HT1080 (cell line): ENCODE results near the gene CDK15. TPM values are rescaled to one million over a fixed set of nuclear protein-coding genes. Genes with fewer than 3 reads are reported as not detected.

Experiments used
- DNase-seq: peaks from one replicate; pipeline ENCODE4 v3.0.0-alpha.2; 2015; ENCODE audit warnings: low read depth
- total RNA-seq: library from RNA; depleted of rRNA; stranded (reverse); fragments of >200 nt; shearing (Covaris generic); gene quantifications from 2 replicates; pipeline ENCODE4 v1.2.3, GENCODE V29; 2014

Gene CDK15
- total RNA-seq, 1 experiment from 2014 or later, result 0.72 TPM

DNA sequence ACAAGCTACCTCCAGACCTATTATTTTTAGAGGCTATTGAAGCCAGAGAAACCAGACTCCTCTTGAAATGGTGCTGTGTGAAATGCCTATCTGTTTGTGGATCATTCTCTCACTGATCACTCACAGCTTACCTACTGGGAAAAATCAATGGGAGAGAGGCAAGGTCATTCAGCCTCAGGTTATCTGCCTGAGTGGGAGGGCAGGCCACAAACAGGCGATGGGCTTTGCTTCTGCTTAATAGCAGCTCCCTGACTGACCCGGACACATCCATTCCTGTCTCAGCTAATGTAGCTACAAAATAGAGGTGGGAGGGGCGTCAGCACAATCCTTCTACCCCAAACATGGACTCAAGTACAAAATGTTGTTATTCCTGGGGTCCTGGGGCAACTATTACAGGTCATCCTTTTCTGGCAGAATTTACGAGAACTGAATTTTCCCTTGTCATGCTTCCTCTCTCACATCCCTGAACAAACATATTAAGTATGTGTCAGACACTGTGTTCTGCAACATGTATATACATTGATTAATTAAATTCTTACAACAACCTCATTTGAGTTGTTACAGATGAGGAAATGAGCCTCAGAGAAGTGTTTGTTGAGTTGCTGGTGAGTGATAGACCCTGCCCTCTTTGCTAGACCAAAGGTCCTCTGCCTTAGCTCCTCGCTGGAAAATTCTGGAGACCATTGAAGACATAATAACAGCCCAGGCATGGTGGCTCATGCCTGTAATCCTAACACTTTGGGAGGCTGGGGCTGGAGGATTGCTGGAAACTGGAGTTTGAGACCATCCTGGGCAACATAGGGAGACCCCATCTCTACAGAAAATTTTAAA is 60.5 kb downstream of the CDK15 start:
- DNase-seq, result no peak

DNA sequence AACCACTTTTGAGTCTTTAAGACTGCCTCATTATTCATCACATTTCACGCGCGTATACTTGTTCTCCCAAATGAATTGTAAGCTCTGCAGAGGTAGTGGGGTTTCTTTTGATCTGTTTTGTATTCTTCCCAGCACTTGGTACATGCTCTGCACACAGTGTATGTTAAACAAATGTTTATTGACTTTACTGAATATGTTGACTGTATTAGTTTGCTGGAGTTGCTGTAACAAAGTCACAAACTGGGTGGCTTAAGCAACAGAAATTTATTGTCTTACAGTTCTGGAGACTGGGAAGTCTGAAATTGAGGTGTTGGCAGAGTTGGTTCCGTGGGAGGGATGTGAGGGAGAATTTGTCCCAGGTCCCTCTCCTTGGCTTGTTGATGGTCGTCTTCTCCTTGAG is 65.1 kb downstream of the CDK15 start:
- DNase-seq, result no peak

DNA sequence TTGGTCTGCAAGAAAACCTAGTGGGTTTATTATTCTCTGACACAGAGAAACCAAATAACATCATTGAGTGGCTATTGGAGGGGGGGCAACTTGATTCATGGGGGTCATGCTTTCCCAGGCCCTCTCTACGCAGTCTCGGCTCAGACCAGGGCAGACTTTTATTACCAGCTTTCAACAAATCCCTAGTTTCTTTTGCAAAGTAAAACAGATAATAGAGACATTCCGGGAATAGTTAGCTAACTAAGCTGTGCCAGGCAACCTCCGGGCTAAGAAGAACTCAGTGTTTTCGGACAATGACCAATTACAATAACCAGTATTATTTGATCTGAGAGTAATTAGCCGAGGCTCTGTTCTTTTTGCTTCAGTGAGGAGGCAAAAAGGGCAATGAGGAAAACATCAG is 66.3 kb downstream of the CDK15 start:
- no peak for DNase-seq

DNA sequence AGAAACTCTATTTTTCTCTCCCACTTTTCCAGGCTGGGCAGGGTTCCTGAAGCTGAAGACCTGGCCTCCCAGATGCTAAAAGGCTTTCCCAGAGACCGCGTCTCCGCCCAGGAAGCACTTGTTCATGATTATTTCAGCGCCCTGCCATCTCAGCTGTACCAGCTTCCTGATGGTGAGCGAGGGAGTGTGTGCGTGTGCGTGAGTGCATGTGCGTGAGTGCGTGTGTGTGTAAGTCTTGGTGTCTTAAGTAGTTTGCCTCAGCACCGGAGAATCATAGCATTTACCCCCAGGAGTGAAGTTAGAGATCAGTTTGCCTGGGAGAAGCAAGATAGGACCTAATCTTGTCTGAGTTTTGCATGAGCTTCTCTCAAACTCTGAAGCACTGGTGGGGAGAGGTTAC is 73.7 kb downstream of the CDK15 start:
- peak; percentile 17 for DNase-seq

DNA sequence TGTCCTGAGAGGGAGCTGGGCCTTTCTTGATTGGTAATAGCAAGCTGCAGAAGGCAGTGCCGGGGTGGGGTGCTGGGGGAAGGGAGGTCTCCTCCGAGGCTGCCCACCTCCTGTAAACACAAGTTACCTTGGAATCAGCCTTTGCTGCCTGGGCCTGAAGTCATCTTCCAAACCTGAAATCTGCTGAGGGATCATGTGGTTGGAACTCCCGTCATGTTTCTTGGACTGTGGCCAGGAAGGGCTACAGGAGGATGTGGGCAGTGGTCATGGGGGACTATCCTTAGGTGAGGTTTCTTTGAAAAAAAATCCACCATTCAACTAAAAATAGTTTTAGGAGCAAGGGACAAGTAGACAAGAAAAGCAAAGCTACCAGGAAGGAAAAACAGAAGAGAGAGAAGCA is 74.2 kb downstream of the CDK15 start:
- DNase-seq, result peak; percentile 68

DNA sequence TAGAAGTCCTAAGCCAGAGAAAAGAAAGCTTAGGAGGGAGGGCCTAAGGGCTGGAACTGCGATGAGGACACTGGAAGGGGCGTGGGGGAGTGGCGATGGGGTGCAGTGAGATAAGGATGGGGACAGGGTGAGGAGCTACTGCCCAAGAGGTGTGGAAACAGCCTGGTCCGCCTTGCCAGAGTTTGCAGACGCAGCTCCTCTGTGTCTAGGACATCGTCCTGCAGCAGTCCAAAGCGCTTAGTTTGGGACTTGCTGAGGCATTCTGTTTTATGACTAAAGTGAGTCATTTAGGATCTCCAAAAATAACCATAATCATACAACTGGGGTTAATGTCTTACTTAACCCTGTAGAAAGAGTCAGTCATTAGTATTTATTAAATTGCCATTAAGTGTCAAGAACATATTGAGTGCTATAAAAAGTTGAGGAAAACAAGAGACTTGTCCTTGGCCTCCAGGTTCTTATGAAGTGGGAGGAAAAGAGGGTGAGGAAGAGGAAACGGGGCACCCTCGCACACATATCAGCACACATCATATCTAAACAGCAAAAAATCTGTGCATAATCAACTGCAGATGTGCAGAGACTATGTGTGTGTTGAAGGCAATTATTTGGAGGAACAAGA is 74.8 kb downstream of the CDK15 start:
- DNase-seq, result no peak

DNA sequence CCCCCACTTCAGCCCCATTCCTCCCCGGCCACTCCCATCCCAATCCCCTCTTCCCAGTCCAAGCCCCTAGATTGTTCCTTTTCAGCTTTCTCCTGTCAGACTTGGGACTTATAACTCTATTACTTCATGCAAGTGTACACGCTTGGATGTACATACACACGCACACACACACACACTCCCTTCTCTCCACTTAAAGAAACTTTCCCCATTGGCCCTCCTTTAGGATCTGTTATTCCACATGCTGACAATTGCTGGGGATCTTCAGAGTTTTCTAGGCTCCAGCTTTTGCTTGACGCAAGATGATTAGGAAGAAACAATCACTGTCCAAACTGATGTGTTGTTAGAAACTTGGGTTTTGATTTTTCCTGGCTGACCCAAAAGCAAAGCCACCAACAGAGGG is 75.4 kb downstream of the CDK15 start:
- no peak for DNase-seq

DNA sequence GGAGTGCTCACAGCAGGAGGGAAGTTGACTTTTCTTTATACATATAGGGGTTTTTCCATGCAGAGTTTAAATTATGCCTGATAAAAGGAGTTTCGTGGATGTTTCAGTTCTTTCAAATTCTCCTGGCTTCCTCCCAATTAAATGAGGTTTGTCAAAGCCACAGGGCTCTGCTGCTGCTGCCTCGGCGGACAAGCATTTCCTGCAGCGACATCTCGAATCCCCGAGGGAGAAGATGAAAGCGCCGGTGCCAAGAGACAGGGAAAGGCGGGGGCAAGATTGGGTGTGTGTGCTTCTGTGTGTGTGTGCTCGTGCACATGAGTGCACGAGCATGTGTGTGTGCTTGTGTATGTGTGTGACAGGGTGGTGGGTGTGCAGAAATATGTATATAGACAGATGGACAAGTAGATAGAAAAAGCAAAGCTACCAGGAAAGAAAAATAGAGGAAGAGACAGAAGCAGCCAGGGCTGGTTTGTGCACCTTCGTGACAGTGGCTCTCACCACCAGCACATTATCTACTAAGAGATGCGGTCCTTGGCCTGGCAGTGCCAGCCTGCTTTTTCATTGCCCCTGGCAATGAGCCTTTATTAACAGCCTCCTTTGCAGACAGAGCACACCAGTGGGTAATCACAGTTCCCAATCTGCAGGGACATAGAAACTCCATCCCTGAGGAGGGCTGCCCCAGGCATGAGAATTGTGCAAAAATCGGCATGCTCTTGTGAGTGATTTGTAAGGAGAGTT is 76.2 kb downstream of the CDK15 start:
- peak; percentile 57 for DNase-seq

DNA sequence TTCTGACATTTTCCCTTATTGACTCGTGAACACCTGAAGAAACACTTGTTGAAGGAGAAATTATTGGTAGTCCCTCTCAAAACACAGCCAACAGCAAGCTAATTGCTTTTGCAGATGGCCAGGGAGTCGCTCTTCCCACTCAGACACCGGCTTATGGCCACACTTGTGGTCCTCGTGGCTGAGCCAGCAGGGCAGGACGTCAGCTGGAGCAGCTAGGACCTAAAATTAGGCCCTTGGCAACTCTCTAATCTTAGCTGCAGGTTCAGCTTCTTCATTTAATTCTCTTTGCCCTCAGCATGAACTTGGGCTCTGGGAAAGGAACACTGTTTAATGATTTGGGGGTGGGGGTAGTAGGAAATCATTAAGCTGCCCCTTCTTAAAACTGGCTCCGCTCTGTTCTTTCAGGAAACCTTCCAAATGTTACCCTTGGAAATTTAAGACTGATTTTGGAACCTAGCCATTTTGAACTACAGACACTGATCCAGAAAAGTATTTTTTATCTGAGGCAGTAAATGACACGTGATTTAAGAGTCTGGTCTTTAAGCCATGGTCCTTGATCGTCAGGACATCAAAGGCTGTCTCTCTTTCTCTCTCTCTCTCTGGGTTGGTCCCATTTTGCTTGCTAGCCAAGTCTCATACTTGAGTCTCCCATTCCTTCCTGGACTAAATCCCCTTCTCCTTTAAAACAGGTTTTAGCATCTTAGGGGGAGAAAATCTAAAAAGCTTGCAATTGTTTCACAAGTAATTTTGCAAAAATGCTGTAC is 77.5 kb downstream of the CDK15 start:
- no peak for DNase-seq

DNA sequence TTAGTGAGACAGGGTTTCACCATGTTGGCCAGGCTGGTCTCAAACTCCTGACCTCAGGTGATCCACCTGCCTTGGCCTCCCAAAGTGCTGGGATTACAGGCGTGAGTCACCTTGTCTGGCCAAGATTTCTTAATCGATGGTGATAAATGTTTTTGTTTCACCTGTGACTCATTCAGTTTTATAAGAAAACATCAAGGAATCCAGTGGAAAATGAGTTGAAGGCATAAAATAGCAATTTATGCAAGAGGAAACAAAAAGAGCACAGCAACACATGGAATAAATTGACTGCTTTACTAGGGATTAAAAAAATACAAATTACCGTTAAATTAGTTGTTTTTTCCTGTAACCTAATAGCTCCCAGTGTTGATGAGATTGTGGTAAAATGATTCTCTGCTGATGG is 80.2 kb downstream of the CDK15 start:
- DNase-seq, result peak; percentile 54

DNA sequence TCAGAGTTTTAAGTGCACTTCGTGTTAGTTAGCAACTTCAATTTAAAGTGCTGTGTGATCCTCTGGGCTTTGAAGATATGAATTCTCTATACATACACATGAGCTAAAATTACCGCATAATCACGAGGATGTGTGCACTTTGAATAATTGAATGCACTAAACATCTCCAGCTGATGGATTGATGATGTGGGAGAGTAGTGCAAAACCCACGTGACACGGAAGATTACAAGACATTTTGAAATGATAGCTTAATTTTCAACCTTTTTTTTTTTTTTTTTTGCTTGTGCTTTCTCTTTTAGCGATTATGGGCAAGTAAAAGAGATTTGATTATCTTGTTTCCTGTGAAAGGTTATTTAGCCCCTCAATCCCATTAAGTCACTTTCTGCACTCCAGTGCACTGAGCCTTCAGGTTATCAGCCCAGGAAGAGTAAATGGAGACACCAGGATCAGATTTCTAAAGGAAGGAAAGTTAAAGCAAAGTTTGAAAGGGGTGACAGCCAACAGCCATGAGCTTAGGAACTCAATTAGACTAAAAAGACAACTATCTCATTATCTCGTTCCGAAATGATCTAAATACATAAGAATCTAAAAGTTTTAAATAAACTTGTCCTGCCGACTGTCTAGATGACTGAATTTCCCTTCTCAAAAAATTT is 81.6 kb downstream of the CDK15 start:
- no peak for DNase-seq

DNA sequence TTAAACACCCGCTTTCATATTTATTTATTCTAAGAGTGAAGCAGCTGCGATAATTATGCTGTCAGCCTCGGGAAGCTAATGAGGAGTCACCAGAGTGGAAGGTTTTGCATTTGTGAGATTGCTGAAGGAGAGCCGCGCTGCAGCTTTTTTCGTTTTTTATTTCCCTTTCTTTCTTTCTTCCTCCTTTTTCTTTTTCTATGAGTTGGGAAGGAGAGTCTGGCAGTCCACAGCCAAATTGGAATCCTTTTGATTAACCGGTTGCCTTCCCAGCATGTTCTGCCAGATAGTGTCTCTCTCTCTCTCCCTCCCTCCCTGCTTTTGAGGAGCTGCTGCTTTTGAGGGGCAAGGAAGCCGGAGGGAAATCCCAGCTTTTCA is 82.1 kb downstream of the CDK15 start:
- DNase-seq, result no peak

DNA sequence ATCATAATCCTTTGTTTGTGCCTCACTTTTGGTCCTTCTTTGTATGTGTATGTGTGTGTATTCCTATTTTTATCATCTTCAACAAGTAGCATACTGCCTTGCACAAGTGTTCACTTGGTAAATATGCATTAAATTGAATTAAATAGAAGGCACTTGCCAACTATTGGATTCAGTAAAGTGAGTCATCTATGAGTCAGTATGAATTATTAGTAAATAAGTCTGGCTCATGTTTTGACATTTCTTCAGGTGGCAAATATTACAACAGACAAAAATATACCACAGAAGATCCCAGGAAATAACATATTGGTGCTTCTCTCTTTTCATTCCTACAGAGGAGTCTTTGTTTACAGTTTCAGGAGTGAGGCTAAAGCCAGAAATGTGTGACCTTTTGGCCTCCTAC is 84.1 kb downstream of the CDK15 start:
- no peak for DNase-seq

DNA sequence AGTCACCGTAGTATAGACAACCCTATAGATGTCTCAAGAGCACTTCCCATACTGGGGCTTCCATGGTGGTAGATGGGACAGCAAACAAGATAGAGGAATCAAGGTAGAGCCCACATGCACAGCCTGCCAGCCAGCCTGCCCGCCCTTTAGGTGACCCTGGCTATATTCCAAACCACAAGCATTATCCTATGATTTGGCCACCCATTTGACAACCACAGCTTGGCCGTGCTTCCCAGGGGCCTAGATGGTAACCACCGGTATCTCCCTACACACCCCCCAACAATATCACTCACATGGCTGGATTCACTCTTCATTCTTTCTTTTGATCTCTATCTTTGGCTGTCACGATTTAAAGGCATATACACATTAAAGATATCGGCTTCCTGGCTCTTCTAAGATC is 85.3 kb downstream of the CDK15 start:
- peak; percentile 38 for DNase-seq

DNA sequence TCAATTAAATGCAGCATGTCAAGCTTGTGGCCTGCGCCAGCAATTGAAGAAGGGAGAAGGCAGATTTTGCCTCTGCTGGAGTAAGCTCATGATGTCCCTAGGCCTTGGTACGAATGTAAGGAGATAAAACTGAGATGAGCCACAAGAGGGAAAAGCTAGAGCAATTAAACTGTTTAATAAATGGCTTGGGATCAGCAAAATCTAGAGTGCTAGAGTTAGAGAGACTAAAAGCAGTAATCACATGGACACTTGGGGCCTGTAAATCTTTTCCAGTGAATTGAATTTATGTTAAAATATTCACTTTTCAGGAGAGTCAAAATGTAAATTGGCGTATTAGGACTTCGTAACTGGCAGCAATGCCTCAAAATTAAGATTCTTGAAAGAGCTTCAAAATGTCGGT is 86.2 kb downstream of the CDK15 start:
- DNase-seq, result no peak

DNA sequence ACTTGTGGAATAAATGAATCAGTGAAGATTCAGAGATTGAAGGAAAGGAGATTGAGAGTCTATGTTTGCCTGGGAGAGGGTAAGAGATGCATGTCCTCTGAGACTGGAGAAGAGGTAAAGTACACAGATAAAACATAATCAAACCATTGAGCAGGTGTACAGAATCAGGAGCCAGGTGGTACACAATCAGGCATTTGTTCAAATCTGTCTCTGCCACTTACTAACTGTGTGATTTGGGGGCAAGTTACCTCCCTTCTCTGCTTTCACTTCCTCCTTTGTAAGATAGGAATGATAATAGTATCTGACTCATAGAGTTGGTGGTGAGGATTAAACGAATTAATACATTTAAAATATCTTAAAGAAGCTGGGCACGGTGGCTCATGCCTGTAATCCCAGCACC is 94.0 kb downstream of the CDK15 start:
- DNase-seq, result peak; percentile 48

DNA sequence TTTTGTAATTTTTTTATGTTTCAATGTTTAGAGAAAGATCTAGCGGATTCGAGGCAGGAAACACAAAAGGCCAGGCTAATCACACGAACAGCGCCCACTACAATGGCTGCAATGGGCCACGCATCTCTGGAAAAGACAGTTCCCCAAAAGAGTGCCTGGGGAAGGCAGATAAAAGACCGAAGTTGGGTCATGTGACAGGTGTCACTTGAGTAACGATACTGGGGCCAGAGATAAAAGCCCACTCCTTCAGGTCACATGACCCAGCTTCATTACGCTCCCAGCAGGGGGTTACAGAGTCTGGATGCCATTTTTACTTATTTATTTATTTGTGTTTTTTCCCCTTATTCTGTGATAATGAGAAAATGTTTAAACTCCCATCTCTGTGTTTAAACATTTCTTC is 95.4 kb downstream of the CDK15 start:
- DNase-seq, result no peak

DNA sequence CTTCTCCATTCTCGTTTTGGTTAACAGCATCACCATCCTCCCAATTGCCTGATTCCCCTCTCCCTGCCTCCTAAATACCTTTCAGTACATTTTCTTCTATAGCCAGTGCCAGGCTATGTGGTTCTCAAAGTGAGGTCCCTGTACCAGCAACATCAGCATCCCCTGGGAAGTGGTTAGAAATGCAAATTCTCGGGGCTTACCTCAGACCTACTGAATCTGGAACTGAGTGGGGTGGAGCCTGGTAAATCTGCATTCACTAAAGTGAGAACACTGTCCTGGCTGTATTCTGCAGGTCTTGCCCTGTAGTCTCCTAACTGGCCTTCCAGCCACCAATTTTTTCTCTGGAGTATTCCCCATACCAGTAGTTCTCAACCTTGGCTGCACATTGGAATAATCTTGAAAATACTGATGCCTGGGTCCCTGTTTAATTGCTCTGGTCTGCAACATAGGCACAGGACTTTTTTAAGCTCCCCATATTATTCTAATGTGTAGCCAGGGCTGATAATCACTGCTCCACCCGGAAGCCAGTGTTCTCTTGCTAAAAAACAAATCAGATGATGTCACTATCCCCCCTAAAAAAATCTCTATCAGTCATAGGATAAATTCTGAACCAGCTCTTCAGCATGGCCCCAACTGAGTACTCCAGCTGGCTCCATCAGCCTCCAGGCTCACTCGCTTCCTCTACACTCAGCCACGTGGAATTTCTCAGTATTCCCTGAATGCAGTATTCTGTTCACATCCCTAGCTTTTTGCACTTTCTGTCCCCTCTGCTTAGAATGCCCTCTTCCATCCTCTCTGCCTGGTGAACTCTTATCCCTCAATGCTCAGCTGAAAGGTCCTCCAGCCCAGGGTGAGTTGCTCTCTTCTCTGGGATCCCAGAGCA is 98.4 kb downstream of the CDK15 start:
- DNase-seq, result no peak

DNA sequence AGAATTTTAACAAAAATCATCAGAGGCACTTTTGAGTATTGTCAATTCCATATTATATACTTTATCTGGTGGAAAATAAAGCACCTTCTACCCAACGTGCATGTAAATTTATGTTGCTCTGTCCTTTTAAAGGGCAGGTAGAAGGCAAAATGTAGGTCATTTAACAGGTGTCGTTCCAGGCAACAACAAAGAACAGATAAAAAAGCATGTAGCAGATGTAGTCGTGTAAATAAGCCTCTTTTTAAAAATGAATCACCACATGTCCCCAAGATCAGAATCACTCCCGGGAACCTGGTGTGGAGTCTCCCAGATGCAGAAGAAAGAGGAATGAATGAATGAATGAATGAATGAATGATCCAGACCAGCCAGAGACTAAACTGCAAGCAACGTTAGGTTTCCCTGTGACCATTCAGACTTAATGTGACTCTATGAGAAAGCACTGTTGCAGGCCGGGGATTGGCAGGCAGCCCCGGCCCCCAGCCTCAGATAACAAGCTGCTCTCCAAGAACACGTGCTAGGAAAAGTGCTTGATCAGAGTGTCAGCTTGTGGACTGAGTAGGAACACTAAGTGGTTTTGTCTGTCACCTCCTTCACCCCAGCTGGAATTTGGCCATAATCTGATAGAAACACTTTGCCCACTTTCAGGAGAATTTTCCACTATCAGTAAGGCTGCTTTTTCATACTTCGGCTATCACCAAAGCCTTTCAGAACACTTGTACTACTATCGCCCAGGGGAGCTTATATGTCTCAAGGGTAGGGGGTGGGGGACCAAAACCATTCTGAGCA is 100.6 kb downstream of the CDK15 start:
- no peak for DNase-seq

DNA sequence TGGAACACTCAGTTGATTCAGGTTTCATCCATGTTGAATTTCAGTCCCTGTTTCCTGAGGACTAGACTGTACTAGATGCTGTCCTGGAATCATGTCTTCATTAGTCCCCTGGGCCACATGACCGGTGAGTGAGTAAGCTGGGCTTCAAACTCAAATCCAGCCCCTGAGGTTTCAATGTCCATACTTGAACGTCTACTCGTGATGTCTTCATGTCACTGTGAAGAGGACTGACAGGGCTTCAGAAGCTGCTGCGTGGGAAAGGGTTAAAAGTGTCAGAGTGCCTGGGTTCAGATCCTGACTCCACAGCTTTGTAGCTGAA is 101.2 kb downstream of the CDK15 start:
- DNase-seq, result no peak
